Karpas-422 (cell line): ENCODE results near the gene LETM1. TPM values are rescaled to one million over a fixed set of nuclear protein-coding genes. Genes with fewer than 3 reads are reported as not detected.

ENCODE experiments used
- DNase-seq: peaks from one replicate; pipeline ENCODE4 v3.0.0-alpha.2; 2015
- H2AFZ ChIP-seq: fragments of 200-600 bp; sonication (generic); 2 replicates; pipeline ENCODE4 v1.6.1; 2014; ENCODE audit warnings: antibody characterized with exemption, low read length, mixed read lengths
- H3K27ac ChIP-seq: fragments of 200-600 bp; sonication (generic); 2 replicates; pipeline ENCODE4 v1.5.1; 2014; ENCODE audit warnings: mild to moderate bottlenecking, low read length, moderate library complexity
- H3K27me3 ChIP-seq: fragments of 200-600 bp; sonication (generic); 2 replicates; pipeline ENCODE4 v1.6.1; 2014; ENCODE audit warnings: low read length, mixed read lengths
- H3K36me3 ChIP-seq: fragments of 200-600 bp; sonication (generic); 2 replicates; pipeline ENCODE4 v1.6.1; 2014; ENCODE audit warnings: low read length, mixed read lengths; ENCODE audit not compliant: insufficient read depth
- H3K4me1 ChIP-seq: fragments of 200-600 bp; sonication (generic); 2 replicates; pipeline ENCODE4 v1.6.1; 2014; ENCODE audit warnings: mild to moderate bottlenecking, low read length, mixed read lengths
- H3K4me2 ChIP-seq: fragments of 200-600 bp; sonication (generic); 2 replicates; pipeline ENCODE4 v1.6.1; 2014; ENCODE audit warnings: low read length, low read depth, mild to moderate bottlenecking; ENCODE audit not compliant: poor library complexity, severe bottlenecking
- H3K4me3 ChIP-seq: fragments of 200-600 bp; sonication (generic); 2 replicates; pipeline ENCODE4 v1.5.1; 2014; ENCODE audit warnings: mild to moderate bottlenecking, antibody characterized with exemption, low read length, mixed read lengths
- H3K79me2 ChIP-seq: fragments of 200-600 bp; sonication (generic); 2 replicates; pipeline ENCODE4 v1.6.1; 2014; ENCODE audit warnings: mild to moderate bottlenecking, low read length, mixed read lengths
- H3K9ac ChIP-seq: fragments of 200-600 bp; sonication (generic); 2 replicates; pipeline ENCODE4 v1.6.0; 2014; ENCODE audit warnings: low read length
- H3K9me2 ChIP-seq: fragments of 200-600 bp; sonication (generic), shearing (Covaris generic); replicated peaks from 2 replicates; pipeline ENCODE4 v1.6.0; 2014; ENCODE audit warnings: mild to moderate bottlenecking, low read length, moderate library complexity; ENCODE audit not compliant: insufficient read depth
- H3K9me3 ChIP-seq: fragments of 300-700, 200-600 bp; sonication (generic); 2 replicates; pipeline ENCODE4 v1.6.1; 2014; ENCODE audit warnings: low read length, mixed read lengths
- H4K20me1 ChIP-seq: fragments of 200-600 bp; sonication (generic); 2 replicates; pipeline ENCODE4 v1.6.1; 2014; ENCODE audit warnings: mild to moderate bottlenecking, antibody characterized with exemption, low read length, low read depth; ENCODE audit not compliant: insufficient read depth
- total RNA-seq: library from RNA; depleted of rRNA; stranded (reverse); fragments of >200 nt; shearing (Covaris generic); gene quantifications from 2 replicates; pipeline ENCODE4 v1.2.3, GENCODE V29; 2014; ENCODE audit warnings: low replicate concordance

LETM1 gene
- total RNA-seq, 1 experiment from 2014 or later: 25.2 TPM

GRCh38 chr4:1779588-1780382 is 76.2 kb downstream of the LETM1 start:
- Histone ChIP-seq H3K4me2 (no peak overlapping the region), H3K79me2 (no peaks in the 10 kb centered on the region), H3K4me3 (no peak overlapping the region), H3K9ac (no peak overlapping the region), H3K9me3 (no peaks in the 10 kb centered on the region), H3K27ac (no peak overlapping the region), H4K20me1 (peaks cover 4% of the 10 kb centered on the region; the same call in 1 of the 2 replicates), H3K36me3 (no peaks in the 10 kb centered on the region), H3K9me2 (no peaks in the 10 kb centered on the region), H2AFZ (no peak overlapping the region), H3K4me1 (peaks cover 19% of the 10 kb centered on the region), H3K27me3 (no peaks in the 10 kb centered on the region)
- DNase-seq: no peak

GRCh38 chr4:1778642-1779392 is 77.1 kb downstream of the LETM1 start:
- DNase-seq: no peak
- Histone ChIP-seq H3K9ac (no peak overlapping the region), H3K4me3 (no peak overlapping the region), H3K27me3 (no peaks in the 10 kb centered on the region), H3K79me2 (no peaks in the 10 kb centered on the region), H2AFZ (no peak overlapping the region), H3K4me2 (no peak overlapping the region), H3K9me3 (no peaks in the 10 kb centered on the region), H4K20me1 (peaks cover 4% of the 10 kb centered on the region; the same call in 1 of the 2 replicates), H3K9me2 (no peaks in the 10 kb centered on the region), H3K4me1 (peaks cover 14% of the 10 kb centered on the region), H3K27ac (no peak overlapping the region), H3K36me3 (no peaks in the 10 kb centered on the region)

- peaks cover 17% of the 10 kb centered on the region for H3K4me1 ChIP-seq
- peaks cover 4% of the 10 kb centered on the region; the same call in 1 of the 2 replicates for H4K20me1 ChIP-seq
- H3K9me3 ChIP-seq: no peaks in the 10 kb centered on the region
- no peaks in the 10 kb centered on the region for H3K79me2 ChIP-seq
- no peak overlapping the region for H3K4me3 ChIP-seq
- no peaks in the 10 kb centered on the region for H3K9me2 ChIP-seq
- no peaks in the 10 kb centered on the region for H3K36me3 ChIP-seq
- no peak overlapping the region for H3K27ac ChIP-seq
- H2AFZ ChIP-seq: no peak overlapping the region
- no peak for DNase-seq
- no peak overlapping the region for H3K4me2 ChIP-seq
- H3K27me3 ChIP-seq: no peaks in the 10 kb centered on the region
- H3K9ac ChIP-seq: no peak overlapping the region
Measured at GRCh38 chr4:1777822-1778641, 77.9 kb downstream of the LETM1 start.

- Histone ChIP-seq H3K4me3 (no peak overlapping the region), H3K27me3 (no peaks in the 10 kb centered on the region), H3K36me3 (no peaks in the 10 kb centered on the region), H4K20me1 (peaks cover 9% of the 10 kb centered on the region; the same call in 1 of the 2 replicates), H3K9me2 (no peaks in the 10 kb centered on the region), H3K27ac (no peak overlapping the region), H2AFZ (no peak overlapping the region), H3K4me1 (peaks cover 26% of the 10 kb centered on the region), H3K79me2 (no peaks in the 10 kb centered on the region), H3K9ac (no peak overlapping the region), H3K9me3 (no peaks in the 10 kb centered on the region), H3K4me2 (no peak overlapping the region)
- no peak for DNase-seq
Measured at GRCh38 chr4:1776521-1777161, 79.3 kb downstream of the LETM1 start.

GRCh38 chr4:1775731-1776500 is 80.0 kb downstream of the LETM1 start:
- Histone ChIP-seq H3K9ac (no peak overlapping the region), H3K27ac (no peak overlapping the region), H3K36me3 (no peaks in the 10 kb centered on the region), H3K27me3 (no peaks in the 10 kb centered on the region), H2AFZ (no peak overlapping the region), H3K9me3 (no peaks in the 10 kb centered on the region), H4K20me1 (peaks cover 9% of the 10 kb centered on the region; the same call in 1 of the 2 replicates), H3K4me1 (peaks cover 33% of the 10 kb centered on the region), H3K4me2 (no peak overlapping the region), H3K9me2 (no peaks in the 10 kb centered on the region), H3K4me3 (no peak overlapping the region), H3K79me2 (no peaks in the 10 kb centered on the region)
- peak; percentile 82 for DNase-seq

GRCh38 chr4:1773754-1774153 is 82.2 kb downstream of the LETM1 start:
- H3K36me3 ChIP-seq: no peaks in the 10 kb centered on the region
- no peak overlapping the region for H3K4me3 ChIP-seq
- peaks cover 10% of the 10 kb centered on the region; the same call in 1 of the 2 replicates for H4K20me1 ChIP-seq
- no peaks in the 10 kb centered on the region for H3K27me3 ChIP-seq
- H3K9me2 ChIP-seq: no peaks in the 10 kb centered on the region
- peaks cover 41% of the 10 kb centered on the region for H3K4me1 ChIP-seq
- no peak overlapping the region for H3K9ac ChIP-seq
- H3K79me2 ChIP-seq: no peaks in the 10 kb centered on the region
- no peak overlapping the region for H2AFZ ChIP-seq
- no peak overlapping the region for H3K27ac ChIP-seq
- H3K4me2 ChIP-seq: no peak overlapping the region
- no peaks in the 10 kb centered on the region for H3K9me3 ChIP-seq
- no peak for DNase-seq

- Histone ChIP-seq H3K27ac (no peak overlapping the region), H3K9ac (no peak overlapping the region), H3K9me2 (no peaks in the 10 kb centered on the region), H4K20me1 (peaks cover 14% of the 10 kb centered on the region; the same call in 1 of the 2 replicates), H3K9me3 (no peaks in the 10 kb centered on the region), H3K27me3 (no peaks in the 10 kb centered on the region), H3K36me3 (no peaks in the 10 kb centered on the region), H3K79me2 (no peaks in the 10 kb centered on the region), H3K4me2 (no peak overlapping the region), H3K4me3 (no peak overlapping the region), H2AFZ (no peak overlapping the region), H3K4me1 (peaks cover 48% of the 10 kb centered on the region)
- DNase-seq: no peak
Measured at GRCh38 chr4:1772853-1773538, 83.0 kb downstream of the LETM1 start.
